ENCODE data around the gene WNK2. TPM values are rescaled to one million over a fixed set of nuclear protein-coding genes. Genes with fewer than 3 reads are reported as not detected.

WNK2 gene
- polyA plus RNA-seq, 1 experiment: not detected

GRCh38 chr9:93220627-93221026 lies 36.7 kb downstream of the WNK2 start:
- CTCF ChIA-PET: interaction anchor here (1.5 kb wide), 1 partner anchor 84 kb away, joined by 5 read pairs; no protein-coding TSS in a partner anchor
- DNase-seq (ENCODE audit: low read depth): no peak

GRCh38 chr9:93221044-93221443 lies 37.1 kb downstream of the WNK2 start:
- TF ChIP-seq, protein P1, sequence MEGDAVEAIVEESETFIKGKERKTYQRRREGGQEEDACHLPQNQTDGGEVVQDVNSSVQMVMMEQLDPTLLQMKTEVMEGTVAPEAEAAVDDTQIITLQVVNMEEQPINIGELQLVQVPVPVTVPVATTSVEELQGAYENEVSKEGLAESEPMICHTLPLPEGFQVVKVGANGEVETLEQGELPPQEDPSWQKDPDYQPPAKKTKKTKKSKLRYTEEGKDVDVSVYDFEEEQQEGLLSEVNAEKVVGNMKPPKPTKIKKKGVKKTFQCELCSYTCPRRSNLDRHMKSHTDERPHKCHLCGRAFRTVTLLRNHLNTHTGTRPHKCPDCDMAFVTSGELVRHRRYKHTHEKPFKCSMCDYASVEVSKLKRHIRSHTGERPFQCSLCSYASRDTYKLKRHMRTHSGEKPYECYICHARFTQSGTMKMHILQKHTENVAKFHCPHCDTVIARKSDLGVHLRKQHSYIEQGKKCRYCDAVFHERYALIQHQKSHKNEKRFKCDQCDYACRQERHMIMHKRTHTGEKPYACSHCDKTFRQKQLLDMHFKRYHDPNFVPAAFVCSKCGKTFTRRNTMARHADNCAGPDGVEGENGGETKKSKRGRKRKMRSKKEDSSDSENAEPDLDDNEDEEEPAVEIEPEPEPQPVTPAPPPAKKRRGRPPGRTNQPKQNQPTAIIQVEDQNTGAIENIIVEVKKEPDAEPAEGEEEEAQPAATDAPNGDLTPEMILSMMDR (IDR thresholded peaks at IDR 0.05; ENCODE audit: insufficient read depth, low read depth, low read length): no peak
- DNase-seq (ENCODE audit: low read depth): no peak
- Histone ChIP-seq H3K36me3 (ENCODE audit: control insufficient read depth, insufficient read depth, low read length) (no peaks in the 10 kb centered on the region), H3K4me3 (ENCODE audit: low read depth, low read length) (no peak overlapping the region), H3K27me3 (ENCODE audit: control insufficient read depth, insufficient read depth, low read length) (no peaks in the 10 kb centered on the region)
- POLR2A ChIA-PET: no interaction called here
- CTCF ChIA-PET: interaction anchor here (0.8 to 1.5 kb wide), 3 partner anchors 14 to 84 kb away, joined by 3 to 5 read pairs (median 3); no protein-coding TSS in a partner anchor

More at GRCh38 chr9:93220627-93221026, 36.7 kb downstream of the WNK2 start:
- Histone ChIP-seq H3K36me3 (ENCODE audit: control insufficient read depth, insufficient read depth, low read length) (no peaks in the 10 kb centered on the region), H3K27me3 (ENCODE audit: control insufficient read depth, insufficient read depth, low read length) (no peaks in the 10 kb centered on the region), H3K4me3 (ENCODE audit: low read depth, low read length) (no peak overlapping the region)
- POLR2A ChIA-PET: no interaction called here
- TF ChIP-seq, protein P1 (IDR thresholded peaks at IDR 0.05; ENCODE audit: insufficient read depth, low read depth, low read length): no peak

DNA sequence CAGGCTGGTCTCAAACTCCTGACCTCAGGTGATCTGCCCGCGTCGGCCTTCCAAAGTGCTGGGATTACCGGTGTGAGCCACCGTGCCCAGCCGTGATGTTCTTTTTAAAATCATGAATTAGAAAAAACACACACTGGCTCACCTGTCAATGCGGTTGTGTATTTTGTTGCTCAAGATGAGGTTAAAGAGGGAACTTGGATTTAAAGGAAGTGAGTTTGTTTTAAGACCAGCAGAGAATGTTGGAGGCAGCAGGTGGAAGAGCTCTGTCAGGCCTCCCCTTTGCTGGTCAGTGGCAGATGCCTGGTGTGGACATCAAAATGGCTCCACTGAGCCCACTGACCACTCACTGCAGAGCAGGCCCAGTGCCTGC lies 38.9 kb downstream of the WNK2 start:
- Histone ChIP-seq H3K27me3 (ENCODE audit: control insufficient read depth, insufficient read depth, low read length) (no peaks in the 10 kb centered on the region), H3K36me3 (ENCODE audit: control insufficient read depth, insufficient read depth, low read length) (no peaks in the 10 kb centered on the region), H3K4me3 (ENCODE audit: low read depth, low read length) (no peak overlapping the region)
- no peak for DNase-seq (ENCODE audit: low read depth)
- ChIA-PET CTCF (no interaction called here), POLR2A (no interaction called here)
- TF ChIP-seq, protein P1 (IDR thresholded peaks at IDR 0.05; ENCODE audit: insufficient read depth, low read depth, low read length): no peak

GRCh38 chr9:93223260-93224180 lies 39.6 kb downstream of the WNK2 start:
- TF ChIP-seq, protein P1 (IDR thresholded peaks at IDR 0.05; ENCODE audit: insufficient read depth, low read depth, low read length): no peak
- no peak overlapping the region for H3K4me3 ChIP-seq (ENCODE audit: low read depth, low read length)
- ChIA-PET CTCF (no interaction called here), POLR2A (no interaction called here)
- H3K36me3 ChIP-seq (ENCODE audit: control insufficient read depth, insufficient read depth, low read length): no peaks in the 10 kb centered on the region
- DNase-seq (ENCODE audit: low read depth): peak; percentile 20
- H3K27me3 ChIP-seq (ENCODE audit: control insufficient read depth, insufficient read depth, low read length): no peaks in the 10 kb centered on the region

- Histone ChIP-seq H3K27me3 (ENCODE audit: control insufficient read depth, insufficient read depth, low read length) (no peaks in the 10 kb centered on the region), H3K4me3 (ENCODE audit: low read depth, low read length) (no peak overlapping the region), H3K36me3 (ENCODE audit: control insufficient read depth, insufficient read depth, low read length) (no peaks in the 10 kb centered on the region)
- TF ChIP-seq, protein P1 (IDR thresholded peaks at IDR 0.05; ENCODE audit: insufficient read depth, low read depth, low read length): no peak
- DNase-seq (ENCODE audit: low read depth): no peak
- CTCF ChIA-PET: no interaction called here
- POLR2A ChIA-PET: no interaction called here
Observed at GRCh38 chr9:93224591-93224990, 40.7 kb downstream of the WNK2 start.
